A549 (cell line): ENCODE data around the gene ACIN1.

Experiments
- MAFK ChIP-seq: fragments of 450-650 bp; IDR thresholded peaks from 2 replicates; pipeline ENCODE4 v1.6.1; 2014; ENCODE audit not compliant: partially characterized antibody
- MYC ChIP-seq: IDR thresholded peaks from 2 replicates; pipeline ENCODE4 v1.6.1; 2012; ENCODE audit warnings: mild to moderate bottlenecking, inconsistent platforms, low read length, improper control_type of control experiment, borderline replicate concordance
- NFE2L2 ChIP-seq: fragments of 150-350 bp; conservative IDR thresholded peaks from 2 replicates; pipeline ENCODE4 v1.6.1; 2014; ENCODE audit warnings: low read length
- POLR2A ChIP-seq: IDR thresholded peaks from 2 replicates; pipeline ENCODE4 v1.6.1; 2012; ENCODE audit warnings: mild to moderate bottlenecking, low read length
- SREBF2 ChIP-seq: fragments of 450-650 bp; IDR thresholded peaks from 2 replicates; pipeline ENCODE4 v1.6.1; 2014; ENCODE audit warnings: mild to moderate bottlenecking, moderate library complexity
- TP53 ChIP-seq: fragments of 250-450 bp; sonication (Bioruptor Pico); IDR thresholded peaks from 2 replicates; pipeline ENCODE4 v1.5.0; 2021; ENCODE audit warnings: mild to moderate bottlenecking, moderate library complexity
- TF ChIP-seq, protein P1 (sequence below): fragments of >200 bp; sonication (Bioruptor Twin); formaldehyde crosslinking; IDR thresholded peaks from 3 replicates; pipeline ENCODE4 v1.5.1; 2016

DNA sequence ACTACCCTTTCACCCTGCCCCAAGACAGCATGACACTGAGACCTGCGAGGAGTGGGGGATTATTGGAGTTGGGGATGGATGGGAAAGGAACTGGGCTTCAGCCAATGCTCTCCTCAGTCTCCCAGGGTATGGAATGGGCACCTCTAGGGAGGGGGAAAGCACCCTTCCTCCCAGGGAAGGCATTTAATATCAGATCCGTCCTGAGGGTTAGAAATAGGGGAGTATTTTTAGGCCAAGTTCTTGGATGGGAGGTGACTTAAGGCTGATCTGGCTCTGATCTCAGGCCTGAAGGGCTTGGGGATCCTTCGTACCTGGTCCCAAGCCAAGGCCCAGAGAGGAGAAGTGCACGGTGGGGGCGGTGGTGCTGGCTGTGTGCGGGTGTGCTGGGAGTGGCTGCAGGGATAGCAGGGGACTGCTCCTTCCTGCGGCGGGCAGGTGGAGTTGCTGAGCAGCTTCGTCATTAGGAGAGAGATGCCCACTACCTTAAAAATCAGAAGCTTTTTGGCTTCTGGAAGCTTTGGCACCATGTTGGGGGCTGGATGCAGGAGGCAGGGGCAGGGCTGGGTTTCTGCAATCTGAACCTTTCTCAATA is 31.1 kb upstream of the ACIN1 start:
- TF ChIP-seq, protein P1, sequence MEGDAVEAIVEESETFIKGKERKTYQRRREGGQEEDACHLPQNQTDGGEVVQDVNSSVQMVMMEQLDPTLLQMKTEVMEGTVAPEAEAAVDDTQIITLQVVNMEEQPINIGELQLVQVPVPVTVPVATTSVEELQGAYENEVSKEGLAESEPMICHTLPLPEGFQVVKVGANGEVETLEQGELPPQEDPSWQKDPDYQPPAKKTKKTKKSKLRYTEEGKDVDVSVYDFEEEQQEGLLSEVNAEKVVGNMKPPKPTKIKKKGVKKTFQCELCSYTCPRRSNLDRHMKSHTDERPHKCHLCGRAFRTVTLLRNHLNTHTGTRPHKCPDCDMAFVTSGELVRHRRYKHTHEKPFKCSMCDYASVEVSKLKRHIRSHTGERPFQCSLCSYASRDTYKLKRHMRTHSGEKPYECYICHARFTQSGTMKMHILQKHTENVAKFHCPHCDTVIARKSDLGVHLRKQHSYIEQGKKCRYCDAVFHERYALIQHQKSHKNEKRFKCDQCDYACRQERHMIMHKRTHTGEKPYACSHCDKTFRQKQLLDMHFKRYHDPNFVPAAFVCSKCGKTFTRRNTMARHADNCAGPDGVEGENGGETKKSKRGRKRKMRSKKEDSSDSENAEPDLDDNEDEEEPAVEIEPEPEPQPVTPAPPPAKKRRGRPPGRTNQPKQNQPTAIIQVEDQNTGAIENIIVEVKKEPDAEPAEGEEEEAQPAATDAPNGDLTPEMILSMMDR = no peak
- TF ChIP-seq POLR2A (no peak), SREBF2 (no peak), TP53 (CRISPR knock-in tag) (no peak), MYC (no peak), NFE2L2 (no peak), MAFK (no peak)
